HG03280 (cell line): ENCODE data around the gene TADA3.

Experiments used
- ATAC-seq: cut with Tn5 transposase; IDR thresholded peaks from one replicate; pipeline ENCODE4 v1.9.1; 2021; ENCODE audit warnings: mild to moderate bottlenecking, moderate library complexity; ENCODE audit not compliant: unreplicated experiment

The TADA3 gene

DNA sequence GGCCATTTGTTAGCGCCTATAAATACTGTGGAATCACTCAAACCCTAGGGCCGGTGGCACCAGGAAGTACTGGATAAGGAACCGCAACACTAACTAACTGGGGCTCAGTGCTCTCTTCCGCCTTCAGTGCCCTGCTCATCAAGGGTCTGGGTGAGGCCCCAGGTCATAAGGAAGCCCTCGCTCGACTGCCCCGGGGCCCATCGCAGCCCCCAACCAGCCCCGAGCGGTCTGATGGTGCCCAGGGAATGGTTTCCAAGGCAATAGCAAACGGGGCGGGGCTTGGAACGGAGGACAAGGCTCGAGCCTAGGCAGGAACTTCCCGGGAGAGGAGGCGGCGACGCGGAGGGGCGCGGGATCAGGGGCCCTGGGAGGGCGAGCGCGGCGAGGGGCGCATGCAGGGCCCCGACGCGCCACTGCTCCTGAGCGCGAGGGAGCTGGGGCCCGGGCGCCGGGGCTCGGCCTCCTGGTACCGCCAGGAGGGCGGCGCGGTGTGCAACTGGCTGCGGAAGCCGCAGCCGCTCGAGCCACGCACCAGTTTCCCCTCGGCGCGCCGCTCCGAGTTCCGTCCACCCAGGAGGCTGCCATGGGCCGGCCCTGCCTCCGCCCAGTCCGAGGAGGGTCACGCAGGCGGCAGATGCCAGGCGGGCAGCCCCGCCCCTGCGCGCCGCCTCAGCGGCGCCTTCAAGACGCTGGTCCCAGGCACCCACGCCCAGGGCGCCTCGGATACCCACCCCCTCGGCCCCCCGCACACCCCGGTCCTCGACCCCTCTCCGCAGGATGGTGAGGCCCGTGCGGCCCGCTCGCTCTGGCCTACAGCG, 17.6 kb upstream of the TADA3 start, which contains the start of gene TTLL3:
Gene TTLL3 (plus strand): TSS at position 648 of the 818 bp plus-strand sequence. CDS start 400 bp downstream, outside the sequence.
- ATAC-seq, result peak; percentile 43

DNA sequence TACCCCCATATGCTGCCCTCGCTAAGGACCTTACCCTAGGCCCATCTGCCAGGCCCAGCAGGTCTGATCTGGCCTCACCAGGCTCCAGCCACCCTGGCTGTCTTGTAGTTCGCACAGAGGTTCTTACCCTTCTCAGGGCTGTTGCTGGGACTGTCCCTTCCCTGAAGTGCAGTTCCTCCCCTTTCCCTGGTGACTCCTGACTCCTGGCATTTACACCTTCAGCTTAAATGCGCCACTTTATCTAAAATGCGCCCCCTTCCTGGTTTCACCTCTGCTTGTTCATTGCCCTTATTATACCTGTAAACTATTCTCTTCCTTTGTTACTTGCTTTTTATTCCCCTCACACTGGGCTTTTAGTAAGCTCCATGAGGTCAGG, 17.0 kb upstream of the TADA3 start:
- no peak for ATAC-seq

DNA sequence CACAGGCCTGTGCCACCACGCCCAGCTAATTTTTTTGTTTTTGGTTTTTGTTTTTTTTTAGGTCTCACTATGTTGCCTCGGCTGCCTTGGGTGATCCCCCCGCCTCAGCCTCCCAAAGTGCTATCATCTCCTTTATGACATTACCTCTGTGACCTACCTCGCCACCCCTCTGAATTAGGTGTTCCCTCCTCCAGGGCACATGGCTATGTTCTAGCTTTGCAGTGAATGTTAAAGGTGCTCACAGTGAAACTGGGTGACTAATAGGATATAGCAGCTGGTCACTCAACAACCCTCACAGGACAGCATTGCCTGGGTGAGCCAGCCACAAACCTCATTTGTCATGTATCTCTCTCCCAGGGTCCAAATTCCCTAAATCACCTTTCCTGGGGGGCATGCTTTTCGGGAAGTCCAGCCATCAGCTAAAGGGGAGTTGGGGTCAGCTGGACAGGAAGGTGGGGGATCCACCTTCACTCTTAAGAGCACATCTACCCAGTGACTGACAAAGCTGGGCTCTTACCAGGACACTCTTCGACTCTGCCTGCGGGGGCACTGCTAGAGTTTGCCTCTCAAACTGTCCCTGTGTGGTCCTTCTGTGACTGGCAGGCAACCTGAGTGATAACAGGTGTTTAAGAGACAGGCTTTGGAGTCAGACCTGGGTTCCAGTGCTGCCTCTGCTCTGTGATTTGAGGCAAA, 16.2 kb upstream of the TADA3 start:
- ATAC-seq, result peak; percentile 54

DNA sequence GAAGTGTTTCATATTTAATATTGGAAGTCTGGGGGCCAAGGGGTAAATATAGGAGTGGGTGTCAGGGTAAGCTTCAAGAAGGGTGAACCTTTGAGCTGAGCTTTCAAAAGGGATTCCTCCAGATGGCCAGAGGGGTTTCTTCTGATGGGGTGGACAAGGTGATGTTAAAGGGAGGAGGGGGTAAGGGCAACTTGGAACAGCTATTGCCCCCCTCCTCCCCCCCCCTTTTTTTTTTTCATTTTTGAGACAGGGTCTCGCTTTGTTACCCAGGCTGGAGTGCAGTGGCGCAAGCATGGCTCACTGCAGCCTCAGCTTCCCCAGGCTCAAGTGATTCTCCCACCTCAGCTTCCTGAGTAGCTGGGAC, 15.7 kb upstream of the TADA3 start:
- no peak for ATAC-seq

DNA sequence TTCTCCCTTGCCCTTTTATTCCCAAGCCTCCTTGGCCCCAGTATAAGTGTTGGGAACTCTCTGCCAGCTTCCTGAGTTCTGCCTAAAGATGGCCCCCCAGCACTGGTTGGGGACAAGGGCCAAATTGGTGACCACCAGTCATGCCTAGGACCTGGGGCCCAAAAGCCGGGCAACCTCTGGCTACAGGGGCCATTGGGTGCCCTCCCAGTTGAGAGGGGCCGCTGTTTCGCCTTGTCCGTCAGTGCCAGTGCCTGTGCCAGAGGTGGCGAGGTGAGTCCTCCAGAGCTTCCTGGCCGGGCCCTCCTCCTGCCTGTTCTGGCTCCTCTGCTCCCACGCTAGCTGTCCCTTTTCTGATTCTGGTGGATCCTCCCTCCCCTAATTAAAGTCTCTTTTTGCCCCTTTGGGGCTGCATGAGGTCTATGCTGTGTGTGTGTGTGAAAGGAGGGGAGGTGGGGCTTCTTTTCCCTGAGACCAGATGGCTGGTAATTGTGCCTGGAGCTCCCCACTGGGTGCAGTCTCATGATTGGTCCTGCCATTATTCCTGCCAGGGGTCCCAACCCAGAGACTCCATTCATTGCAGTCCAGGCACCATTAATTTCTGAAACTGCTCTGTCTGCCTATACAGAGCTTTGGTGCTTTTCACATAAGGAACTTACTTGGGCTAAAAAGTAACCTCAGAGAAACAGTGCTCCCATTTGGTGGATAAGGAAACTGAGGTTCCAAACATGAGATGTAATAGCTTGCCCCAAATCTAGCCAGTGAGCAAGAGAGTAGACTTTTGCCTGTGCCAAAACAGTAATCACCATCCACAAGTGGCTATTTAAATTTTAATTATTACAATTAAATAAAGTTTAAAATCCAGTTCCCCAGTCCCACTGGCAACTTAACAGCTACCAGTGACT, 14.7 kb upstream of the TADA3 start:
- ATAC-seq, result no peak

DNA sequence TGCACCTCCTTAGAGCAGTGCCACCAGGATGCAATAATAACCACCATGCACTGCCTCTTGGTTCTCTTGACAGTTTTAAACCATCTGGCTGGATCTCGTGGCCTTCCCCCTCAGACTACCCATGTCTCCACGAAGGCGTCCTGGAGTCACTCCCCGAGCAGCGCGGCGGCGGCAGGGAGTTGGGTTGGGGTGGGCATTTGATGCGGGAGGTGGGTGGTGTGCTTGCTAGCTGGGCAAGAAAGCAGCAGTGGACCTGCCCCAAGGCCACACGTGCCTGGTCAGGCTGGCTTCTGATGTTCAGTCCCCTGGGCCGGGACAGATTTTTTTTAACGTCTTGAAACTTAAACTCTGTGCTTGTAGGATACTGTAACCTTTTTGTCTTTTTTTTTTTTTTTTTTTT, 13.9 kb upstream of the TADA3 start:
- no peak for ATAC-seq

DNA sequence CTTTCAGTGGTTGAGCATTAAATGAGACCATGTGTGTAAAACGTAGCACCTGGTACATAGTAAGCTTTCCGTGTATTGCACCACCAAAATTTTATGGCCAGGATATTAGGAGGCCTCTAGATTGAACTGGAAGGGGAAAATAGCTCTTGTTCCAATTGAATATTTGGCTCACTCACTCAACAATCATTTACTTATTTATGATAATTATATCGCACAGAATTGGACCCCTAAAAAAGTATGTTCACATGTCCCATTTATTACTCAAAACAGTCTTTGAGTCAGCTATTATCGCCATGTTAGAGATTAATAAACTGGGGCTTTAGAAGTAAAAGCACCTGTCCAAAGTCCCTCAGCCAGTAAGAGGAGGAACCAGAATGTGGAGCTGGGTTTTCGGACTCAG, 12.7 kb upstream of the TADA3 start:
- ATAC-seq, result no peak

DNA sequence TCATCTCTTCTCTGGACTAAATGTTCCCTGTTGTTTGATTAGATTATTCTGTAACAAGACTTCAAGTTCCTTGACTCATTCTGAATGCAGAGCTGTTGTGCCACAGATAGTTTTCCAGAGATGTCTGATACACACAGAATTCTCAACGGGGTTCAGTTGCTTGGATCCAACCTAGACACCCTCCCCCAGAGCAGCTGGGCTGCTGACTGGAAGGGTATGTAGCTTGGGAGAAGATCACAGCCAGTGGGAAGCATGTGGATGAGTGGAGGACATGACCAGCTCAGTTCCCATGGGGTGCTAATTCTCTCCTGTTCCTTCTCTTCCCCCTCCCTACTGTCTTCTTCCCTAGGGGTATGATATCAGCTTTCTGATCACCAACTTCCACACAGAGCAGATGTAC, 11.2 kb upstream of the TADA3 start:
- no peak for ATAC-seq

DNA sequence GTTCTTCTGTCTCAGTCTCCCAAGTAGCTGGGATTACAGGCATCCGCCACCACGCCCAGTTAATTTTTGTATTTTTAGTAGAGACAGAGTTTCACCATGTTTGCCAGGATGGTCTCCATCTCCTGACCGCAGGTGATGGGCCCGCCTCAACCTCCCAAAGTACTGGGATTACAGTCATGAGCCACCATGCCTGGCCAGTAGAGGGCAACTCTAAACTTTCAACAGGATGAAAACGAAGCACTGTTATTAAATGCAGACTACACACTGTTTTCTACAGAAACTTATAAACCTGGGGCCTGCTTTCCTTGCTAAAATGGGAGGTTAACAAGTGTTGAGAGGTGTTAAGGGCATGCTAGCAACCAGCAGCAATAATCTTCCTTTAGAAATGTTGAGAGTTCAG, 8.3 kb upstream of the TADA3 start:
- no peak for ATAC-seq

DNA sequence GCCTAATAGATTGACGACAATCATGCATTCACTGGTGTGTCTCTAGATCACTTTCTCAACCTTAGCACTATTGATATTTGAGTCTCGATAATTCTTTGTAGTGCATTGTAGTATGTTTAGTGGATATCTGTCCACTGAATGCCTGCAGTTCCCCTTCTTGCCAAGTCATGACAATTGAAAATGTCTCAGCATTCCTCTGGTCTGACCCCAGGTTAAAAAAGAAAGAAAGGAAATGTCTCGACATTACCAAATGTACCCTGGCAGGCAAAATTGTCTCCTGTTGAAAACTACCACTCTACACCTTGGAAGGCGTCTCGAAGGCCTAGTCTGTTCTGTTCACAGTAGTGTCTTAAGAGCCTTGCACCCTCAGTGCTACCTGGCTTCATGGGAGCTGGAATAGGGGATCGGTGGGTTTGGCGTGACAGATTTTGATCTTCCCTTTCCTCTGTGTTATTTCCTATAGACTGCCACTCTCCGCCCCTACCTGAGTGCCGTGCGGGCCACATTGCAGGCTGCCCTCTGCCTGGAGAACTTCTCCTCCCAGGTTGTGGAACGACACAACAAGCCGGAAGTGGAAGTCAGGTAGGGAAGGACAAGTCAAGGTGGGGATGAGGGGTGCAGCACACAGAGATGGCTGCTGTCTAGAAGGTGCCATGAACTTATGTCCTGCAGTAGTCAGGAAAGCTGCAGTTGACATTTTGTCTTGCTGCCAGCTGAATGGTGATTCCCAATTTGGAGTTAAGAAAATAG, 5.1 kb upstream of the TADA3 start:
- no peak for ATAC-seq

DNA sequence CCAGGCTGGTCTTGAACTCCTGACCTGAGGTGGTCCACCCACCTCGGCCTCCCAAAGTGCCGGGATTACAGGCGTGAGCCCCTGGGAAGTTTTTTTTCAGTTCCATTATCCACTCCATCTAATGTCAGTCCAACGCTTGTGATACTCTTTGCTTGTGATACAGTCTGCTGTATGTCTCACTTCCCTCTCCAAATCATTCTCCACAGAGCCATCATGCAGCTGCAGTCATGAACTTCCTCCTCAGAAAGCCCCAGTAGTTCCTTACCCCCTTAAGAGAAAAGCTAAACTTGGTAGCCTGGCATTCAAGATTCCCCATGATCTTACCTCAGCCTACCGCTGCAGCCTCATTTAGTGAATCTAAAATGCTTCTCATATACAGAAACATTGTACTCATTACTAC, 2.9 kb upstream of the TADA3 start:
- no peak for ATAC-seq

DNA sequence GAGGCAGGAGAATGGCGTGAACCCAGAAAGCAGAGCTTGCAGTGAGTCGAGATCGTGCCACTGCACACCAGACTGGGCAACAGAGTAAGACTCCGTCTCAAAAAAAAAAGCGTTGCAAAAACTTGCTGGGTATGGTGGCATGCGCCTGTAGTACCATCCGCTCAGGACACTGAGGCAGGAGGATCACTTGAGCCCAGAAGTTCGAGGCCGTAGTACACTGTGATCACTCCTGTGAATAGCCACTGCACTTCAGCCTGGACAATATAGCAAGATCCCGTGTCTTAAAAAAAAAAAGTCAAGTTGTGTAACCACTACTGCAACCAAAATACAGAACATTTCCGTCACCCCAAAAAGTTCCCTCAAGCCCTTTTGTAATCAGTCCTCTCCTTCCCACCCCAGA, 2.1 kb upstream of the TADA3 start:
- ATAC-seq, result no peak

DNA sequence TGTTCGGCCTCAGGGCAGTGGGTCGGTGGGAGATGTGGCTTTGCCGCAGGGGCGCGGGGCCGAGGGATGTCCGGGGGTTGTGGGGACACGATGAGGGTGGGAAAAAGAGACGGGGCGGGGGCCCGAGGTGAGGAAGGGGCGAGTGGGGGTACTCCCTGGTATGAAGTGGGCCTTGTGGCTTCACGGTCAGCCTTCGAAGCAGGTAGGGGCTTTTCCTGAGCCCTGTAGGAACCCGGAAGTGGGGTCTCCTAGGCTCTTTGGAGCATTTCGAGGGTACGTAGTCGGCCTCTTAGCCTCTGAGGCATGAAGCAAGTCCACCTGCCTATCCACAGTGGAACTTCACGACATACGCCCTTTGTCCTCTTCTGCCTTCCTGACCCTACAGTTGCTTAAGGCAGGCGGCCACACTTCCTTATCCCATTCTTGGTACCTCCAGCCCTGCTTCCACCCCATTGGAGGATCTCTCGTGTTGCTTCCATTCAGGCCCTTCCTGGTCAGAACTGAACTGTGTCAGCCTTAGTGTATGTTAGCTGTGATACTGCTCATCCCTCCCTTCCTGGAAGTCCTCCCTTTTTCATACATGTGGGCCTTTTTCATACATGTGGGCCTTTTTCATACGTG, 998 bp upstream of the TADA3 start:
- no peak for ATAC-seq

DNA sequence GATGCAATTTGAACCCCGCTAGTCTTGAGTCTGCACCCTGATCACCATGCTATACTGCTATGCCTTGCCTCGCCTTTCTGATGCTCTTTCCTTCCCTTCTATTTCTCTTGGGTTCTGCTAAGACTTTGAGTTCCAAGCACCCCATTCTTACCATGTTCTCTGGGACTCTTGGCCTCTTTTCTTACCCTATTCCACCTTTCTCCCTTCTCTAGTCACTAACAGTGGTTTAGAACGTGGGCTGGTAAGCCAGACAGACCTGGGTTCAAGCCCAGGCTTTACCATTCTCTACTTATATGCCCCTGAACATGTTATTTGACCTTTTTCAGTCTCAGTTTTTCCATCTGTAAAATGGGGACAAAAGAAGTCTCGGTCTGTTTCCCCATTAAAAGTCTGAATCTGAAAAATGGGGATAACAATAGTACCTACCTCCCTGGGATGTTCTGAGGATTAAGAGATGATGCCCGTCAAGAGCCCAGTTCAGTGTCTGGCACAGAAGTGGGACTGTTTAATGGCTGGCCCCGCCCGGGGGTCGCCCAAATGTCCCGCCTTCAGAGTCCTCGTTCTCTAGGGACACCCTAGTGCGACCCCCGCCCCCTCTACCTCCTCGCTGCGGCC, 376 bp downstream of the TADA3 start:
- no peak for ATAC-seq

DNA sequence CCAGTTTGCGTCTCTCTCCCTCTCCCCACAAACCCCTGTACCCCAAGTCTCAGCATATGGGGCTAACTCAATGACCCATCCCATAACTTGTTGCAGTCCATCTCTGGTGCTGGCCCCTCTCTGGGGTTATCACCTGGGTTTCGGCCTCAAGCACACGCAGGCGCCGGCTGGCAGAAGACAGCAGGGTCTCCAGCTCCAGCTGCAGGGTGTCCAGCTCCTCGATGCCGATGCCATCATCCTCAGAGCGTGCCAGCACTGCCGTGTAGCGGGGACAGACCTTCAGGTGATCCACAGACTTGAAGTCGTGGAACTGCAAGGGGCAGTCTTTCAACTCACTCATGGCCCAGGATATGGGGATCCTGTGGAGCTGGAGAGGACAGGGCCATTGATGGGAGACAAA, 1.1 kb downstream of the TADA3 start:
- ATAC-seq, result no peak

DNA sequence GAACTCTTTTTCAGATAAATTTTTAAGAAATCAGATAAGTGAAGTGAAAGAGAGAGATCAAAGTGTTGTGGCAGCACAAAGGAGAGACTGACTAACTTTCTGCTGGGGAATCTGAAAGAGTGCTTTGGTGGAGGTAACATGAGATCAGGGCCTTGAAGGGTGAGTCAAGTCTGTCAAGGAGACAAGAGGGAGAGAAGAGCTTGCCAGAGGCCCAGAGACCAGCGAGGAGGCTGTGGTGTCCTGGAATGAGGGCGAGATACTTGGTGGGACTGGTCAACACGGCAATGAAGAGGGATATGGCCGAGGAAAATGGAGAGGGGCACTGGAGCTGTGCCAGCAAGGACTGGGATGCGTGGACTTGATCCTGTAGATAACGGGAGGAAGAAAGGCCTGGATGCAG, 4.6 kb downstream of the TADA3 start:
- ATAC-seq, result no peak

DNA sequence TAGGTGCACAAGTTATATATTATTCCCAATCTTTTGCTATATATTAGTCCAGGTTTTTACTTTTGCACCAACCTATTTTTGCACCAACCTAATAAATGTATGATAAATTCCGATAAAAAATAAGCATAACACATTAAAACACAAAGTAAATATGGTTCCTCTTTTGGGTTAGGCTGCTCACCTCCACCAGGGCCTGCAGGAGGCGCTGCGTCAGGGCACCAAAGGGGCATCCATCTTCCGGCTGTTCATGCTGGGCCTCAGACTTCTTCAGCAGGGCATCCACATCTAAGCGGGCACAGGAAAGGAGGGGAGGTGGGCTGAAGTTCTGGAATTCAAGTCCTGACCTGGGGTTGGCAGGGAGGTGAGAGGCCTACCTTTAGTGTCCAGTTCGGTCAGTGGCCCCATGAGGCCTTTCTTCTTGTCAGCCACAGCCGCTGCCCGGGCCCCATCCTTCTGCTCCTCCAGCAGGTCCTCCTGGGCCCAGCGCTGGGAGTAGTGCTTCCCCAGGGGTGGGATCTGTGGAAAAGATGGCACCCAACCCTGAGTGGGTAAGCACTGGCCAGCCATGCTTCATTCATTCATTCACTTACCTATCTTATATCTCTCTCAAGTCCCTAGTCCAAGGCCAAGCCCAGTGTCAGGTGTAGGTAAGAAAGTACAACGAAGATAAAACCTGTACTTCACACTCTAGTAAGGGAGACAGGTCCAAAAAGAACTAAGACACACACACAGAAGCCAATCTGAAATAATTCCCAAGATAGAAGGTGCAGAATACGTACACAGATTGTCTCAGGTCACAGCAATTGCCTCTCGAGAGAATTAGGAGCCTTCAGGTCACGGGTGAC, 5.2 kb downstream of the TADA3 start:
- ATAC-seq, result no peak

DNA sequence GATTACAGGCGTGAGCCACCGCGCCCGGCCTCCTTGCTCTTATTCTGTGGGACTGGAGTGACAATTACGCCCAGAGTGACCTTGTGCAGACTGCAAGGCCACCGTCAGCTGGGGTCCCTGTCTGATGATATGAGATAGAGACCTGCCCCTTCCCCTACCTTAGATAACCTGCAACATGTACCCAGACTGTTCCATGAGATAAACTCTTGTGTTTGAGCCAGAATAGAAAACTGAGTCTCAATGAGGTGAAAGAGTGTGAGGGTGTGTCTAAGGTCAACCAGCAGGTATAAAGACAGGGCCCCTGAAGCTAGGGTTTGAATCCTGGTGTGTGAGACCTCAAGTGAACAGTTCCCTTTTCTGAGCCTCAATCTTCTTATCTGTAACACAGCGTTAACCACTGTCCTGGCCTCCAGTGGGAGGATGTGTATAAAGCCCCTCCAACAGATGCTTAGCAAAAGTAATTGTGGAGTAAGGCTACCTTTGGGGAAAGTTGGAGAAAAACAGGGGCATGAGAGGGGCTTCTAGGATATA, 6.0 kb downstream of the TADA3 start:
- ATAC-seq, result no peak

DNA sequence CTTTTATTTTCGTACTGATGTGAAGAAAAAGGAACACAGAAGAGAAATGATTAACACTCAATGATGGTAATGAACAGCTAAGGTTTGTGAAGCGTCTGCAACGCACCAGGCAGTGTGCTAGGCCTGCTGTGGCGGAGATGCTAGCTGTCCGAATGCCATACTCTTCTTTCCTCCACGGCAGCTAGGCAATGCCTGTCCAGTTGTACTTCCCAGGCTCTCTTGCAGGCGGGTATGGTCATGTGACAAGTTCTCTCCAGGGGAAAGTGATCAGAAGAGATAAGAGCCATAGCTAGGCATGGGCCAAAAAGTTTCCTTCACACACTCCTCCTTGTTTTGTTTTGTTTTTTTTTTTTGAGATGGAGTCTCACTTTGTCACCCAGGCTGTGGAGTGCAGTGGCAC, 6.7 kb downstream of the TADA3 start:
- ATAC-seq, result no peak
